Measurements from ENCODE around the gene TSPAN11.

The TSPAN11 gene

DNA sequence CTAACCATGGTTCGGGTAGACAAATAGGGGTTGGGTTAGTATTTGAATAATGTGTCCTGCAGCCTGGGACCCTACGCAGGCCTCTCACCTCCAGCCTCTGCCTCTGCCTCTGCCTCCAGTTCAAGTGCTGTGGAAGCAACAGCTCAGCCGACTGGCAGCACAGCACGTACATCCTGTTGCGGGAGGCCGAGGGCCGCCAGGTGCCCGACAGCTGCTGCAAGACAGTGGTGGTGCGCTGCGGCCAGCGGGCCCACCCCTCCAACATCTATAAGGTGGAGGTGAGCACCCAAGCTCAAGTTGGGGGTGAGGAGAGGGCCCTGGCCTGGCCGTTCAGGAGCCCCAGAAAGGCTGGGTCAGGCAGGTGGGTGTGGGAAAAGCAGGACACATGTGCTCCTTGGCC is 55.9 kb downstream of the TSPAN11 start:
- peak; percentile 76 to 93 for DNase-seq

DNA sequence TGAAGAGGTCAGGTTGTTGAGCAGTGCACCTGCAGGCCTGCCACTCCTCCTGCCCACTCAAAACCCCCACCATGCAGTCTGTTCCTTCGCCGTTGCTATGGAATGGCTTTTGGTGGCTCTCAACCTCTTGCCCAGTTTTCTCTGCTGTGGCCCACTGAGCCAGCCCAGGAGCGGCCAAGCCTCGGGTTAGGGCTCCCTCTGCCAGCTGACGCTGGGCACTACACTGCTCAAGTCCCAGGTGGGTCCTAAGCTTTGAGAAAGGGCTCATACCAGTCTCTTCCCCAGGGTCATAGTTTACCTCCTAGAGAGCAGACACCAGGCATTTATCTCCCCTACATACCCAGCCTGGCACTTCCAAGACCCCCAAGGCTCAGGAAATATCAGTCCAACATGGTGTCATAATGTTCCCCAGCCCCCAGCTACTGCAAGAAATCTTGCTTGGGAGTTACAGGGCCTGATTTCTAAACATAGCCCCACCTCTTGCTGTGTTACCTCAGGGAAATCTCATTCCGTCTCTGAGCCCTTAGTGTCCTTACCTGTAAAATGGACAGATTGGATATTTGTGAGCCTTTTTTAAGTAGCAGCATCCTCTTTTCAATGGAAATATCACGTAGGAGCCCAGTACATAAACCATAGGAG is 59.4 kb downstream of the TSPAN11 start:
- DNase-seq: peak; percentile 87 to 93

DNA sequence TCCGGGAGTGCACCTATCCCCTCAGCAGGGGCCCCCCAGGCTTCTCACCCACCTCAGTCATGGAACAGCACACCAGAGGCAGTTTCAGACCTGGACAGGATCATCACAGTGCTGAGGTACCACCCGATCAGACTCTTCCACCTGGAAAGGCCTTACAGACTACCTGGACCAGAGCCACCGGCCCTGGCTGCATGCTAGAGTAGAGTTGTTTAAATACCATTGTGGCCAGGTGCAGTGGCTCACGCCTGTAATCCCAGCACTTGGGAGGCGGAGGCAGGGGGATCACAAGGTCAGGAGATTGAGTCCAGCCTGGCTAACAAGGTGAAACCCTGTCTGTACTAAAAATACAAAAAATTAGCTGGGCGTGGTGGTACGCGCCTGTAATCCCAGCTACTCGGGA is 61.5 kb downstream of the TSPAN11 start:
- DNase-seq: peak in 1 of 2 experiments; percentile 63

DNA sequence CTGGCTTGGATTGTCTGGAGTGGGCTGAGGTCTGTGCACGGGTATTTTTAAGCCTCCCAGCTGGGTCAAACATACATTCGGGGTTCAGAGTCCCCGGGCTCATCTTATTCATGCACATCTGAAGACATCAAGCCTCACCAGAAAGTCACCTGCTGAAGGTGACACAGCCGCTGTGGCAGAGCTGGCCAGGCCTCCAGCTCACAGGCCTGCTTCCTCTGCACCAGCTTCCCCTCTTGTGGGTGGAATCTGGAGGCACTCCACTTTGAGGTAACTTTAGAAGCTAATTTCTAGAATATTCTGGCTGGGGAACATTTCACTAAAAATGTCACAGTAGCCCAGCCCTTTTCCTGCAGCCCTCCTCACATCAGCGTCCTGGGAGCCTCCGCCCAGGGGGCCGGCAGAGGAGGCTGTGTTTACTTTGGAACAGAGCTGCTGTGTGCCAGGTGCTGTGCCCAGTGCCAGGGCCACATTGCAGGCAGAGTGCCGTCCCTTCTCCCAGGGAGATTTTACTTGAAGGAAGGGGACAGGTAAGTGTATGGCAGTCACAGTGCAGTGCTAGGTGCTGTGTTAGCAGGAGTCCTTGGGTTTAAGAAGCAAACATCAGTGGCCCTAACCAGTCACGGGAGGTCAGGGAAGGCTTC is 62.2 kb downstream of the TSPAN11 start:
- peak; percentile 28 to 87 for DNase-seq

DNA sequence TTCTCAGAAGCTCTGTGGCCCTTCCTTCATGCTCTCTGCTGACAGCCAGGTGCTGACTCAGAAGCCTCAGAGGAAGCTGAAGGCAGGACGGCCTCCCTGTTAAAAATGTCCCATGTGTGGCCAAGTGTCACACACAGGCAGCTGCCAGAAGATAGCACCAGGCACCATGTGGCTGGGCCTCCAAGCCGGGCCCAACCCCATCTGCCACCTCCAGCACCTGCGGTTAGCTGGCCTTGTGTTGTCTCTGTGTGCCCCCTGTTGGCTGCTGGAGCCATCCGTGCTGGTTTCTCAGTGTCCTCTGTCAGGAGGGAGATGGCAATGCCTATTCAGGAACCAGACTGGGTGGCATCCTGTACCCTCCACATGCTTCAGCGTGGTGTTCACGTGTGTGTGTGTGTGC is 63.2 kb downstream of the TSPAN11 start:
- DNase-seq: peak; percentile 98 to 99

DNA sequence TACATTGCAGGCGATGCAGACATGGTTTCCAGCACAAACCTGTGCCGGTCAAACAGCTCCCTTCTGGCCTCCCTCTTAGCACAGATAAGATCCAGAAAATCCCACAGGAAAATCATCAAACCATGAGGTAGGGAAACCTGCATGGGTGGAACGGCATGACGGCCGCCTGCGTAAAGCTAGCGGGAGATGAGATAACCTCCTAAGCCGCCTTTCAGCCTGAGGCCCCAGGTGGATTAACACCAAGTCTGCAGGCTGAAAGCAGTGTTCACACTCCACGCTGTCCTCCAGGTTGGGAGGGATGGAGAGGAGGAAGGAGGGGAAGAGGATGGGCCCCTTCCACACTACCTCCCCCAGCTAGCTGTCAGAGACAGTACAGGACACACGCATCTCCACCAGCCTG is 63.8 kb downstream of the TSPAN11 start:
- no peak for DNase-seq

DNA sequence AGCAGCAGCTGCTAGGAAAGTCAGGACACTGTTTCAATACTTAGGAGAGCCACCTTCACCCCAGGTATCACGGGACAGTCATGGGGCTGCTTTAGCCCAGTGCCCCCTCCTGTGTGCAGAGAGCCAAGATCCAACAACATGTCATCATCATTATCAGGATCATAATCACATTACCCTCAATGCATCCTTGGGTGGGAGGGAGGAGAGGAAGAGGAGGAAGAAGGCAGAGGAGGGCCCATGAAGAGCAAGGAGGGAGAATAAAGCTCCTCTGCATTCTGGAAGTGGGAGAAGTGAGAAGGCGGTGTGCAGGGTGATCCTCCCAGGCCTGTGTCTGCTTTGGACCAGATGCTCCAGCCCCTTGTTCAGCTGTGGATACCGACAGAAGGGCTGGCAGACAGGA is 64.2 kb downstream of the TSPAN11 start:
- DNase-seq: no peak

DNA sequence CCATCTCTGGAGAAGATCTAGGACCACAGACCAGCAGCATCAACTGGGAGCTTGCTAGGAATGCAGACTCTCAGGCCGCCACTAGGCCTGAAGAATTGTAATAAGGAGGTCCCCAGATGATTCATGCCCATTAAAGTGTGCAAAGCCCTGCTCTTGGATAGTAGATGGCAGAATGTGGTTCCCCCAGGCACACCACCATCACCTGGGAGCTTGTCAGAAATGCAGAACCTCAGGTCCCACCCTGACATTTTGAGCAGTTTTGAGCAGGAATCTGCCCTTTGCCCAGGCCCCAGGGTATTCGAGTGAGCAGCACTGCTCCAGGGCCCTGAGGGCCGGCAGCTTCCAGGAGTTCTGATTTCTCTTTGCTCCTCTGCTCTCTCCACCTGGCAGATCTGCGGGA is 64.9 kb downstream of the TSPAN11 start:
- no peak for DNase-seq

DNA sequence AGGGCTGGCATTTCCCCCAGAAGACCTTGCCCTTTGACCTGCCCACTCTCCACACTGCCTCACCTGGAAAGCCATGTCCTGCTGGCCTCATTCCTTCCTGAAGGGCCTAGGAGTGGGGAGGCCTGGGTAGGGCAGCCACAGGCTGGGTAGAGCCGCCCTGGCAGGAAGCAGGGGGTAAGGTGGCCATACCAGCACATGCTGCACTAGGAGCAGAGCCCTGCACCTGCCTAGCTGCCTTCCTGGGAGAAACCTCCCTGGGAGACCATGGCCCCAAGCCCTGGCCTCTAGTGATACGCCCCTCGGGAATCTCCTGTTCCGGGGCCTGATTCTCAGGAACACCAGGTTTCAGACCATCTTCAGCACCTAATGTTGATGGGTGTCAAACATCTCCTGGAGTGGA is 65.8 kb downstream of the TSPAN11 start:
- DNase-seq: no peak

DNA sequence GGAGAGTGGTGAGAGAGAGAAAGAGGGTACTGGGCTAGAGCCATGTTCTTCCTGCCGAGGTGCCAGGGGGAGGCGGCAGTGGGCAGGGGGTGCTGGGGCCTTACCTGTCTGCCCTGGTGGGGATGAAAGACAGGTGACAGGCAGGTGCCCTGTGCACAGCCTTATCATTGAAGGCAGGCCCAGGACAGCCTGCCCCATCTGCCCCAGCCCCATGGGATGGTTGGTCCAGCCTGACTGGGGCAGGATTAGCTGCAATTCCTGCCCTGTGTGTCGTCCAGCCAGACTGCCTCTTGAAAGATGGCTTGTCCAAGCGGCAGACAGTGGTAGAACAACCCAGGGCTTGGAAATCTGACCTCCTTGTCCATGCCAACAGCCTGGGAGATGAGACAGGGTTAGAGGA is 67.2 kb downstream of the TSPAN11 start:
- DNase-seq: no peak

DNA sequence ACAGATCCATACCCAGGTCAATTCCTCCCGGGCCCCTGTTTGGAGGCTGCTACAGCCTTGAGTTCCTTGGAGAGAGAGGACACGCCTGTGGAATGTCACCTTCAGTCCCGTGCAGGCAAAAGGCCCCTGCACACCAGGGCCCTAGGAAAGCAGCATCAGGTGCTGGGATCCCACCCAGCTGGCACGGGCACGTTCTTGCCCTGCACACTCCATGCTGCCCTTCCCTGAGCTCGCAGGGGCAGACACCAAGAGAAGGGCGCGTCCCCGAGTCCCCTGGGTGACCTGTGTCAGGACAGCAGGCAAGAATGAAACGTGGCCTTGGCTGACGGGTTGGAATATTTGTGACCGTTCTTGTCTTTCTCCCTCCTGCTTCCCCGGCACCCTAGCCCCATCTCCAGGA is 67.7 kb downstream of the TSPAN11 start:
- DNase-seq: no peak

DNA sequence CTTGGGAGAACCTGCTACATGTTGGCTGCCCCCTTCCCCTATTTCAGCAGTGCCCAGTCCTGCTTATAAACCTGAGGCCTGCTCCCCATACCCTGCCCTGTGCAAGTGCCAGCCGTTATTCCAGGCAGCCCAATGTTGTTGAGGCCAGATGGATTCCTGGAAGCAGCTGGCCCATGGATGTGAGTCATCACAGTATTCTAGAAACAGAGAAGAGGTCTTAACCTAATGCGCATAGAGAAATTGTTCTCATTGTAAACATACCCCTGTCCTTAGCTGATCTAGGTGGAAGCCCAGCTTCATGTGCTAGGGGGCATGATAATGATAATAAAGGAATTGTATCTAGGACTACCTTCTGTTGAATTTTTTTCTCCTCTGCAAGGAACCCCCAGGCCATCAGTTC is 69.7 kb downstream of the TSPAN11 start:
- DNase-seq: peak; percentile 70 to 74

DNA sequence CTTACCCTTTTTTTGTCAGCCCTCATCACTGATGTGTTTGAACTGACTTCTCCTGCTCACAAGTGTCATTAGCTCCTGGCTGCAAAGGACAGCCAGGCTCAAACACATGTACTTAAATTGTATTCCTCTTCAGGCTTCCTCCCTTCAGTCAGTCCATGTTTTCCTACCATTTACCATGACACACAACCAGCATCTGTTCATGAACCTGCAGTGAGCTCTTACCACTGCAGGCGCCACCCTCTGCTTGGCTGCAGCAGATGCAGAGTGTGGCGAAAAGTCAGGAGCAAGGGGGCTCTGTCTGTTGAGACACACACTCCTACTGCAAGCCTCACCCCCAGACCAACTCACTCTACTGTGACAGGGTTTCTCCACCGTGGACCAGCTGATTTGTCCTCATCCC is 70.2 kb downstream of the TSPAN11 start:
- DNase-seq: no peak

DNA sequence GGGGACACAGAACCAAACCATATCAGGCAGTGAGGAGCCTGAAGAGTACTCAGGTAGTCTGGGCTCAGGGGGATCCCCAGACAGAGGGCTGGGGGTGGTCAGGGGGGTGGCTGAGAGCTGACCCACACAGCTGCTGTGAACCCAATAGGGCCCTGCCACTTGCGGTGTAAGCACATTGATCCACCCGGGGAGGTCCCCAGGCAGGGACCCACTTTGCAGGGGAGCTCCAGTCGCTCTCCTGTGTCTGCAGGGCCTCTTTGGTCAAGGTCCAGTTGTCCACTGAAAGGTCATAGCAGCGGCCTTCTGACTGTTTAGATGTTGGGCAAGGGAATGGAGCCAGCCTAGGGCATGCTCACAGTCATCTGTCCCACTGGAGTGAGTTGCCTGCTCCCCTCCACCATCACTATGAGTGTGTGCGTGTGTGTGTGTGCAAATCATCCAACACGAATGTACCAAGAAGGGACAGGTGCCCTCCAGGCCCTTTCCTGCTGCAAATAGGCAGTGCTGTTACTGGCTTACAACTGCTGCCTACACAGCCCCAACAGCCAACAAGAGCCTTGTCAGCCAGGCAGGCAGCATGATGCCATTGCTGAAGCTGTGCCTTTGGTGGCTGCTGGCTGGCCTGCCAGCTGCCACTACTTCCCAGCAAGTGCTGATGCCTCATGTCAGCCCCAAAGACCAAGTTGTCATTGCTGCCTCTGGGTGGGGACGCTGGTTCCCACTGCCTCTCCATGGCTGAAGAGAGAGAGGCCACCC is 71.3 kb downstream of the TSPAN11 start:
- DNase-seq: no peak

DNA sequence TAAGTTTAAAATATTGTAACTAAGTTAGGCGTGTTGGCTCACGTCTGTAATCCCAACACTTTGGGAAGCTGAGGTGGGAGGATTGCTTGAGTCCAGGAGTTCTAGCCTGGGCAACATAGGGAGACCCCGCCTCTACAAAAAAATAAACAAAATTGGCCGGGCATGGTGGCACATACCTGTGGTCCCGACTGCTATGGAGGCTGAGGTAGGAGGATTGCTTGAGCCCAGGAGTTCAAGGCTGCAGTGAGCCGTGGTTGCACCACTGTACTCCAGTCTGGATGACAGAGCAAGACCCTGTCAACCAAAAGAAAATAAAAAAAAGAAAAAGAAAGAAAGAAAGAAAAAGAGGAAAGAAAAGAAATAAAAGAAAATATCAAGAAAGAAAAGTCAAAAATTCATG is 72.5 kb downstream of the TSPAN11 start:
- no peak for DNase-seq

DNA sequence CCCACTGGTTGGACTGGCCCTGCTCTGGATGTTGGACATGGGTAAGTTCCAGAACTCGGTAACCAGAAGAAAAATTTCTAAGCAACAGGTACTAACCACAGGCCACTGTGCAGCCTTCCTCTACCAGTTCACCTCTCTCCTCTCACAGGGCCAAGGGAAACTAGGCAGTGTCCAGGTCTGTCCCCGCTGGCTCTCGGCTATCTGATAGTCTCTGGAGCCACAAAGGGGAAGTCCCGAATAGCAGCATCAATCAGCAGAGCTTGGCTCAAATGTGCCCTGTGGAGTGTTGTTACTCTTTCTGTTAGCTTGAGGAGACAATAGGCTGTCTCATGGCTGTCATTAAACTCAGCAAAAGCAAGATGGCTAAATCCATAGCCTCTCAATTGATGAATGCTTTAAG is 73.2 kb downstream of the TSPAN11 start:
- DNase-seq: no peak

DNA sequence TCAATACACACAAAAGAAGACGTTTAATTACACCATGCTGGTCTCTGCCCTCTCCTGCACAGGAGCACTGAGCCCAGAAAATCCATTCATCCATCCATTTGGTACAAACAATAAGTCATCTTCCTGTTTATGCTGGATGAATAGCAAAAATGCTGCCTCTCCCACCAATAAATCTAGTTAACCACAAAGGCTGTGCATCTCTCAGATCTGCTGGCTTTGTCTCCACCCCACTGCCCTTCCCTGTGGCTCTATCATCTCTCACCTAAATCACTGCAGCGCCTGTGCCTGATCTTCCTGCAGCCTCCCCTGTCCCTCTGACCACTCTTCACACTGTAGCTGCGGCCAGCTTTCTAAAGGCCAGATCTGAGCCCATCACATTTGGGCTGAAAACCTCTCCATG is 74.2 kb downstream of the TSPAN11 start:
- no peak for DNase-seq

DNA sequence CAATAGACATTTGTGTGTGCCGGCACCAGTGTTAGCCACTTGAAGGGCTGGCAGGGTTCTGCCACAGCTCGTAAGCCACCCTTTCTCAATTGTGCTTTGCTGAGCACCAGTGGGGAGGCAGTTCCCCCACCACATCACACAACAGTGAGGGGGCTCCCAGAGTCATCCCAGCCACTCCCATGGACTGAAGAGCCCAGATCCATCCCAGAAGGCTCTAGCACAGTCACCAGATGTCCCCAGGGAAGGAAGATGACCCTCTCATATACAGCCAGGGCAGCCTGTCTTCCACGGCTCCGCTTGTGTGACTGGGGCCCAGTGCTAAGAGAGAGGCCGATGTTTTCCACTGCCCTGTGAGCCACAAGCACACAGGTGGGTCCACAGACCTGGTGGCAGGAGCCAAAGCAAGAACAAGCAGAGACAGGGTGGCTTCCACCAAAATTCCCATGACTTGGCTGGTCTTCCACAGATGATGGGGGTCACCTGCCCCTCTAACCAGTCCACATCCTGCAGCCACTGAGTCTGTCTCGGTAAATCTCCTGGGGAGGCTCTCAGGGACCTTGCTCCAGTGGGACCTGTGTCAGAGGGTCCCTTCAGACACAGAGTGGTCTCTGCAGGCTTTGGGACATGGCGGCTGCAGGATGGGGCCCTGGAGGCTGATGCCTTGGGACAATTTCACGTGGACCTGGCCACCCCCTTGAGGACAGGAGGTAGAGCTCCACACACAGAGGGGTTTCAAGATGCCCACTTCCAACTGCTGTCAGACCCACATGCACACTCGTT is 75.2 kb downstream of the TSPAN11 start:
- DNase-seq: no peak

DNA sequence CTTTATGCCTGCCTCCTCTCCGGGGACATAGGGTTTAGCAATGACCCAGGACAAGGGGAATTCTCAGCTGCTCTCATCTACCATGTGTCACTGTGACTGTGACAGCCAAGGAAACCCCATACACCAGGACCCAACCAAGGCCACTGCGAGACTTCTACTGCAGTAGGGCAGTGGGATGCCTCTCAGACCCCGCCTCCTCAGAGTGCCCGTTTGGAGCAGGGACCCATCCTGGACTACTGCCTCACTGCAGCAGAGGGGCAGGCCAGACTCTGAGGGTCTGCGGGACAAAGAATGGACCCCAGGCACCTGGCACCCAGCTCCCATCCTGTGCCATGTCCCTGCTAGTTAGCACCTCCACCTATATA is 75.8 kb downstream of the TSPAN11 start:
- no peak for DNase-seq

DNA sequence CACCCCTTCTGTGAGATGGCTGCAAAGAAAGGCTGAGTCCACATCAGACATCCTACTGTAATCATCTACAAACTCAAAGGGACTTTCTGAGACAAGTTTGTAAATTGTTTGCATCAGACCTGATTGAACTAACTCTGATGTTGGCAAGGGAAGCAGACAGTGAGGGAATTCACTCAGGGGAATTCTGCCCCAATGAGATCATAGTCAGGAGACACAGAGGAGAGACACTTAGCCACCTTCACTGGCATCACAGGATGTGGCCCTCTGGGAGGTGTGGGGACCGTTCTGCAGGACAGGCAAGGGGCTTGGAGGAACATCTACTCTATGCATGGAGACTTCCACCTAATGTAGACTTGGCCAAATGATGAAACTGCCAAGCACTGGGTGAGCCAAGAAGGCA is 76.5 kb downstream of the TSPAN11 start:
- DNase-seq: no peak

DNA sequence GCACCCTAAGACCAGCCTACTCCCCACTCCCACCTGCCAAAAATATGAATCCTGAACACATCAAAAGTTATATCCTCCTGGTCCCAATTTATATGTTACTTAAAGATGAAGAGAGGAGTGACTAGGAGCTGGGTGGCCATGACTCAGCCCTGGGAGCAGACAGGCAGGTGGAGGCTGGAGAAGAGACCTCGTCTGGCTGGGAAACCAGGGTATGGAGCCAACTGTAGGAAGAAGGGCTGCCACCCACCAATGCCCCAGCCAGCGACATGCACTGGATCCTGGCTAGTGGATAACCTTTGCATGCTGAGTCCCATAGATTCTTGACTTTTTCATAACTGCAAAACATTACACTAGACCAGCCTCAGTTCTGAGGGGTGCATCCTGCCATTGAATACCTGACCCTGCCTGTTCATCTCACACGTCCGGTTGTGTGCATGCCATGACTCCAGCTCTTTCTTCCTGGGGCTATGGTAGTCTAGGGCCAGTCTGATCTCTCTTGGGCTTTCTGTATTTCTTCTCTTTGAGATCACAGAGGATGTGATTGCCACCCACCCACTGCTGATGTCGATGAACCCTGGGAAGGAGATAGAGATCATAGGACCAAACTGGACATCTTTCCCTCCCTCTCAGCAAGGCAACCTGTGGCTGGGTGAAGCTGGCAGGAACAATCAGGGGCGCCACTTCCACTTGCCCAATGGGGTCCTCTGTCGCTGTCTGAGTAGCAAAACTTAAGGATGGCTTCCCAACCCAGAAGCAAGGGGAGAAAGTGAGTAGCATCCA is 77.5 kb downstream of the TSPAN11 start:
- DNase-seq: no peak

DNA sequence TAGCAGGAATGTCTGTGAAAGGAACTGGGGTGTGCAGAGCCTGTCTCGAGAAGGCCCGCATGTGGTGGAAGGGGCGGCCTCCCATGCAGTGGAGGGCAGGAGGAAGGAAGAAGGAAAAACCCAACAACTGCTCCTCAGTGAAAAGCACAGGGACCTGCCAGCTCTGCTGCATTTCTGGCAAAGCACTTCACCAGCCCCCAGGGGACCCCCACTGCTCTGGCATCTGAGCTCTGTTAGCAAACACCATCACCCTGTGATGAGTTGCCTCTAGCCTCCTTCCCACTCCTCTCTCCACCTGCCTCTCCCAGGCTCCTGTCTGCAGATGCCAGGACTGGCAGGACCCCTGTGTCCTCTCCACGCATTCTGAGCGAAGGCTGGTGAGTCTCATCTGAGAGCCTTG is 78.1 kb downstream of the TSPAN11 start:
- DNase-seq: no peak
